ACC112 (cell line): ENCODE results near the gene KICS2.
"Not testable (repeated sequence)": the region's sequence is repeated elsewhere in the genome, so short reads cannot be mapped to it uniquely, and the experiment has no call there.

Experiments
- H2AFZ ChIP-seq: fragments of 200-600 bp; sonication (generic); one replicate; pipeline ENCODE4 v1.6.0; 2017; ENCODE audit warnings: antibody characterized with exemption, low read length; ENCODE audit not compliant: unreplicated experiment
- H3K27ac ChIP-seq: fragments of 200-600 bp; sonication (generic); 2 replicates; pipeline ENCODE4 v1.5.1; 2014; ENCODE audit warnings: low read depth, mild to moderate bottlenecking, antibody characterized with exemption, low read length, moderate library complexity
- H3K27me3 ChIP-seq: fragments of 200-600 bp; sonication (generic); 2 replicates; pipeline ENCODE4 v1.6.1; 2014; ENCODE audit warnings: mild to moderate bottlenecking, antibody characterized with exemption, low read length, moderate library complexity, mixed read lengths; ENCODE audit not compliant: insufficient read depth
- H3K36me3 ChIP-seq: fragments of 200-600 bp; sonication (generic); 2 replicates; pipeline ENCODE4 v1.6.1; 2016; ENCODE audit warnings: mild to moderate bottlenecking, antibody characterized with exemption, low read length, moderate library complexity, mixed read lengths; ENCODE audit not compliant: insufficient read depth
- H3K4me1 ChIP-seq: fragments of 200-600 bp; sonication (generic); one replicate; pipeline ENCODE4 v1.6.1; 2016; ENCODE audit warnings: low read length, mixed read lengths; ENCODE audit not compliant: insufficient read depth, unreplicated experiment, control insufficient read depth
- H3K4me3 ChIP-seq: fragments of 200-600 bp; sonication (generic); 2 replicates; pipeline ENCODE4 v1.5.1; 2014; ENCODE audit warnings: mild to moderate bottlenecking, low read depth, low read length
- H3K79me2 ChIP-seq: fragments of 200-600 bp; sonication (generic); one replicate; pipeline ENCODE4 v1.6.0; 2016; ENCODE audit warnings: low read length; ENCODE audit not compliant: control insufficient read depth, unreplicated experiment, insufficient read depth

KICS2 gene

GRCh38 chr12:64218597-64218996, 3.5 kb downstream of the KICS2 start:
- Histone ChIP-seq H2AFZ (peak overlapping the region; percentile 61), H3K4me3 (0 out of 2 replicates have a peak overlapping the region, but pooled peaks have one; percentile 17), H3K27me3 (no peaks in the 10 kb centered on the region), H3K27ac (no peak overlapping the region), H3K36me3 (no peaks in the 10 kb centered on the region), H3K4me1 (peaks cover 12% of the 10 kb centered on the region), H3K79me2 (peaks cover 6% of the 10 kb centered on the region)

GRCh38 chr12:64217643-64218042, 4.5 kb downstream of the KICS2 start:
- H3K27me3 ChIP-seq, H2AFZ ChIP-seq, H3K36me3 ChIP-seq, H3K27ac ChIP-seq, H3K4me3 ChIP-seq, H3K79me2 ChIP-seq: not testable (repeated sequence)
- peaks cover 12% of the 10 kb centered on the region for H3K4me1 ChIP-seq

- no peak overlapping the region for H3K27ac ChIP-seq
- H3K36me3 ChIP-seq = 0 out of 2 replicates have a peak, but pooled peaks cover 4% of the 10 kb centered on the region
- no peaks in the 10 kb centered on the region for H3K27me3 ChIP-seq
- no peak overlapping the region for H2AFZ ChIP-seq
- peaks cover 11% of the 10 kb centered on the region for H3K4me1 ChIP-seq
- no peak overlapping the region for H3K4me3 ChIP-seq
- peaks cover 6% of the 10 kb centered on the region for H3K79me2 ChIP-seq
Observed at GRCh38 chr12:64216239-64216638, 5.9 kb downstream of the KICS2 start.

- no peak overlapping the region for H3K4me3 ChIP-seq
- no peaks in the 10 kb centered on the region for H3K27me3 ChIP-seq
- H3K79me2 ChIP-seq = no peaks in the 10 kb centered on the region
- no peaks in the 10 kb centered on the region for H3K4me1 ChIP-seq
- H2AFZ ChIP-seq = no peak overlapping the region
- no peak overlapping the region for H3K27ac ChIP-seq
- 0 out of 2 replicates have a peak, but pooled peaks cover 4% of the 10 kb centered on the region for H3K36me3 ChIP-seq
Observed at GRCh38 chr12:64212119-64212746, 9.9 kb downstream of the KICS2 start.

- no peaks in the 10 kb centered on the region for H3K27me3 ChIP-seq
- no peak overlapping the region for H3K27ac ChIP-seq
- H3K4me1 ChIP-seq = no peaks in the 10 kb centered on the region
- H3K36me3 ChIP-seq = 0 out of 2 replicates have a peak, but pooled peaks cover 6% of the 10 kb centered on the region
- no peak overlapping the region for H3K4me3 ChIP-seq
- no peak overlapping the region for H2AFZ ChIP-seq
- no peaks in the 10 kb centered on the region for H3K79me2 ChIP-seq
Observed at GRCh38 chr12:64207453-64207852, 14.6 kb downstream of the KICS2 start.

GRCh38 chr12:64205542-64205941, 16.6 kb downstream of the KICS2 start:
- H3K4me1 ChIP-seq = no peaks in the 10 kb centered on the region
- no peak overlapping the region for H2AFZ ChIP-seq
- H3K27me3 ChIP-seq = no peaks in the 10 kb centered on the region
- no peak overlapping the region for H3K27ac ChIP-seq
- no peaks in the 10 kb centered on the region for H3K79me2 ChIP-seq
- H3K36me3 ChIP-seq = 0 out of 2 replicates have a peak, but pooled peaks cover 8% of the 10 kb centered on the region
- no peak overlapping the region for H3K4me3 ChIP-seq

GRCh38 chr12:64203775-64204174, 18.3 kb downstream of the KICS2 start:
- no peaks in the 10 kb centered on the region for H3K79me2 ChIP-seq
- no peaks in the 10 kb centered on the region for H3K4me1 ChIP-seq
- H3K27me3 ChIP-seq = no peaks in the 10 kb centered on the region
- 0 out of 2 replicates have a peak, but pooled peaks cover 8% of the 10 kb centered on the region for H3K36me3 ChIP-seq
- no peak overlapping the region for H3K27ac ChIP-seq
- no peak overlapping the region for H3K4me3 ChIP-seq
- H2AFZ ChIP-seq = no peak overlapping the region

- H2AFZ ChIP-seq = no peak overlapping the region
Observed at GRCh38 chr12:64203036-64203435, 19.1 kb downstream of the KICS2 start.

GRCh38 chr12:64195841-64196240, 26.3 kb downstream of the KICS2 start:
- not testable (repeated sequence) for H2AFZ ChIP-seq, H3K4me3 ChIP-seq, H3K27ac ChIP-seq, H3K36me3 ChIP-seq, H3K79me2 ChIP-seq, H3K27me3 ChIP-seq, H3K4me1 ChIP-seq

More at GRCh38 chr12:64203036-64203435, 19.1 kb downstream of the KICS2 start:
- Histone ChIP-seq H3K79me2 (no peaks in the 10 kb centered on the region), H3K4me1 (no peaks in the 10 kb centered on the region), H3K27me3 (no peaks in the 10 kb centered on the region), H3K4me3 (no peak overlapping the region), H3K36me3 (0 out of 2 replicates have a peak, but pooled peaks cover 8% of the 10 kb centered on the region), H3K27ac (no peak overlapping the region)

GRCh38 chr12:64194333-64195149, 27.6 kb downstream of the KICS2 start:
- no peaks in the 10 kb centered on the region for H3K4me1 ChIP-seq
- no peak overlapping the region for H2AFZ ChIP-seq
- H3K79me2 ChIP-seq = no peaks in the 10 kb centered on the region
- H3K4me3 ChIP-seq = no peak overlapping the region
- no peaks in the 10 kb centered on the region for H3K27me3 ChIP-seq
- H3K27ac ChIP-seq = no peak overlapping the region
- peaks cover 9% of the 10 kb centered on the region for H3K36me3 ChIP-seq

GRCh38 chr12:64193931-64194330, 28.2 kb downstream of the KICS2 start:
- H3K4me3 ChIP-seq = no peak overlapping the region
- H3K27ac ChIP-seq = no peak overlapping the region
- no peaks in the 10 kb centered on the region for H3K27me3 ChIP-seq
- no peak overlapping the region for H2AFZ ChIP-seq
- H3K4me1 ChIP-seq = peaks cover 3% of the 10 kb centered on the region
- no peaks in the 10 kb centered on the region for H3K79me2 ChIP-seq
- H3K36me3 ChIP-seq = peaks cover 9% of the 10 kb centered on the region
